H1 (cell line): ENCODE measurements around the gene MARK3.

Source experiments
- ATF2 ChIP-seq: IDR thresholded peaks from 2 replicates; pipeline ENCODE4 v1.6.1; 2012; ENCODE audit warnings: low read length, inconsistent platforms
- CHD2 ChIP-seq: IDR thresholded peaks from 2 replicates; pipeline ENCODE4 v1.6.1; 2012; ENCODE audit warnings: low read length, improper control_type of control experiment
- CREB1 ChIP-seq: IDR thresholded peaks from 2 replicates; pipeline ENCODE4 v1.6.1; 2012; ENCODE audit warnings: inconsistent platforms
- CTCF ChIP-seq, 3 experiments: IDR thresholded peaks; 1 replicate in 2 of 3; 2 replicates in 1 of 3; pipeline versions ENCODE4 v1.5.1 to v1.6.1; 2011; ENCODE audit warnings: low read length in 3 of 3, mild to moderate bottlenecking in 3 of 3, inconsistent platforms in 2 of 3, low read depth in 1 of 3, moderate library complexity in 1 of 3; ENCODE audit not compliant: insufficient read depth in 1 of 3; ENCODE audit errors: control extremely low read depth in 1 of 3
- EGR1 ChIP-seq: IDR thresholded peaks from 2 replicates; pipeline ENCODE4 v1.6.1; 2011; ENCODE audit warnings: low read depth, low read length, borderline replicate concordance
- EP300 ChIP-seq, 2 experiments: IDR thresholded peaks; 1 replicate in 1 of 2; 2 replicates in 1 of 2; pipeline ENCODE4 v1.6.1; 2011 to 2012; ENCODE audit warnings: low read depth in 2 of 2, low read length in 2 of 2, mild to moderate bottlenecking in 2 of 2, borderline replicate concordance in 1 of 2, inconsistent platforms in 1 of 2, moderate library complexity in 1 of 2
- POLR2A ChIP-seq, 2 experiments: IDR thresholded peaks; 1 replicate in 1 of 2; 2 replicates in 1 of 2; pipeline ENCODE4 v1.6.1; 2011; ENCODE audit warnings: low read depth in 2 of 2, low read length in 2 of 2, mild to moderate bottlenecking in 2 of 2; ENCODE audit errors: control extremely low read depth in 1 of 2
- SP1 ChIP-seq: IDR thresholded peaks from 2 replicates; pipeline ENCODE4 v1.6.1; 2011; ENCODE audit warnings: low read depth, low read length
- SUZ12 ChIP-seq: fragments of 200-600 bp; sonication (generic); IDR thresholded peaks from 2 replicates; pipeline ENCODE4 v1.6.1; 2012; ENCODE audit warnings: mild to moderate bottlenecking, inconsistent platforms, low read length, moderate library complexity, mixed read lengths

GRCh38 chr14:103404032-103404918 lies 19.1 kb downstream of the MARK3 start:
- no peak for TF ChIP-seq EGR1
- no peak for TF ChIP-seq EP300 (IDR thresholded peaks at IDR 0.05; ENCODE audit: borderline replicate concordance in 1 of 2, low read depth in 2 of 2, low read length in 2 of 2)
- TF ChIP-seq POLR2A (IDR thresholded peaks at IDR 0.05; ENCODE audit: control extremely low read depth in 1 of 2, low read depth in 2 of 2, low read length in 2 of 2), result no peak
- no peak for TF ChIP-seq CREB1
- TF ChIP-seq ATF2, result no peak
- TF ChIP-seq CHD2, result no peak
- no peak for TF ChIP-seq CTCF (IDR thresholded peaks at IDR 0.05; ENCODE audit: control extremely low read depth in 1 of 3, insufficient read depth in 1 of 3, low read depth in 1 of 3, low read length in 3 of 3)
- no peak for TF ChIP-seq SP1
- no peak for TF ChIP-seq SUZ12
